Measurements from ENCODE around the gene HEPHL1.

HEPHL1 gene

DNA sequence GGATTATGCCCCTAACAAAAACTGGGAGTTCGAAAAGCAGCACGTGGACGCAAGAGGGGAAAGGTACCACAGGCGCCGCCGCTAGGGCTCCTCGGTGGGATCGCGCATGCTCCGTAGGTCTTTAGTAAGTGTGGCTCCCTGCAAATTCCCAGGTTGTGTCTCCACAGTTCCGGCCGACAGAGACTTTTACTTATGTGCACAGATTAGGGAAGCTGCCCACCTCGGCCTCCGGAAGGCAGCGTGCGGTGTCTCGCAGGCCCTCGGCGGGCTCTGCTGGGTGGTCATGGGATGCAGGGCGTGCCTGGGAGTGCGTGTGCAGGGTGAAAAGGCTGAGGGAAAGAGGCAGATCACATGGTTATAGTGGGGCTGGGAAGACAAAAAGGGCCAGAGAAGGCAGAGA, 67.8 kb downstream of the HEPHL1 start:
- no peaks in the 10 kb centered on the region for H3K9me3 ChIP-seq (ENCODE audit: insufficient read depth, low read length, severe bottlenecking)
- no peak for ATAC-seq (ENCODE audit: insufficient read depth, low read depth)

GRCh38 chr11:94089341-94089740, 68.2 kb downstream of the HEPHL1 start:
- TF ChIP-seq CTCF (IDR thresholded peaks at IDR 0.05; ENCODE audit: borderline replicate concordance, extremely low read depth, low read length, poor library complexity, severe bottlenecking): no peak
- no peak for TF ChIP-seq EZH2 (IDR thresholded peaks at IDR 0.05; ENCODE audit: borderline replicate concordance, low read depth, low read length, severe bottlenecking)
- no peaks in the 10 kb centered on the region for H3K36me3 ChIP-seq (ENCODE audit: insufficient read depth, low read length)
- DNase-seq (no peak), ATAC-seq (ENCODE audit: insufficient read depth, low read depth) (no peak)
- H3K9me3 ChIP-seq (ENCODE audit: insufficient read depth, low read length, severe bottlenecking): no peaks in the 10 kb centered on the region
- H3K79me2 ChIP-seq (ENCODE audit: insufficient read depth, low read length): no peaks in the 10 kb centered on the region
- no peak overlapping the region for H3K27ac ChIP-seq (ENCODE audit: low read length)
- H3K4me1 ChIP-seq (ENCODE audit: insufficient read depth, low read length): no peaks in the 10 kb centered on the region
- no peak overlapping the region for H3K4me2 ChIP-seq (ENCODE audit: insufficient read depth, low read length)
- H3K4me3 ChIP-seq (ENCODE audit: low read depth in 1 of 2, low read length in 2 of 2): no peak overlapping the region
- H4K20me1 ChIP-seq (ENCODE audit: insufficient read depth, low read length): no peaks in the 10 kb centered on the region
- H3K9ac ChIP-seq (ENCODE audit: low read depth, low read length): no peak overlapping the region
- no peak overlapping the region for H2AFZ ChIP-seq (ENCODE audit: low read depth, low read length)
- H3K27me3 ChIP-seq (ENCODE audit: insufficient read depth, low read length, poor library complexity): peaks cover 6% of the 10 kb centered on the region

More for the DNA sequence above, 67.8 kb downstream of the HEPHL1 start:
- no peaks in the 10 kb centered on the region for H3K36me3 ChIP-seq (ENCODE audit: insufficient read depth, low read length)
- H3K4me1 ChIP-seq (ENCODE audit: insufficient read depth, low read length): no peaks in the 10 kb centered on the region
- H3K9ac ChIP-seq (ENCODE audit: low read depth, low read length): no peak overlapping the region
- no peak for DNase-seq
- H3K27me3 ChIP-seq (ENCODE audit: insufficient read depth, low read length, poor library complexity): peaks cover 6% of the 10 kb centered on the region
- H3K4me2 ChIP-seq (ENCODE audit: insufficient read depth, low read length): no peak overlapping the region
- TF ChIP-seq CTCF (IDR thresholded peaks at IDR 0.05; ENCODE audit: borderline replicate concordance, extremely low read depth, low read length, poor library complexity, severe bottlenecking): no peak
- no peak for TF ChIP-seq EZH2 (IDR thresholded peaks at IDR 0.05; ENCODE audit: borderline replicate concordance, low read depth, low read length, severe bottlenecking)
- H3K27ac ChIP-seq (ENCODE audit: low read length): no peak overlapping the region
- H4K20me1 ChIP-seq (ENCODE audit: insufficient read depth, low read length): no peaks in the 10 kb centered on the region
- H3K4me3 ChIP-seq (ENCODE audit: low read depth in 1 of 2, low read length in 2 of 2): no peak overlapping the region
- no peaks in the 10 kb centered on the region for H3K79me2 ChIP-seq (ENCODE audit: insufficient read depth, low read length)
- no peak overlapping the region for H2AFZ ChIP-seq (ENCODE audit: low read depth, low read length)

DNA sequence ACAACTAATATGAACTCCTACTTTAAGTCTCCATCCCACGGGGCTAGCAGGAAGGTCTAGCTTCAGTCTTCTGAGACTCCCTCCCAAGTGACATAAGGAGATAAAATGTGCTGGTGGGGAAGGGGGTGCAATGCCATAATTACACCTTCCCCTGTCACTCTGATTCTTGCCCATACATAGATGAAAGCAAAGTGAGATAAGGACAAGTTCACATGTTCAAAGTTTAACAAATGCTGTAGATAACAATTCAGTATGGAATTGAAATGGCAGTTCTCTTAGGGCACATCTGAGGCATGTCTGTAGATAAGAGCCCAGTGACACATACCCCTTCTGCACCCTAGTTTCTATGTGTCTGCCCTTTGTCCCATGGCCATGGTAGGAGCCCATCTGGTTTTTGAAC, 69.2 kb downstream of the HEPHL1 start:
- Histone ChIP-seq H3K27me3 (ENCODE audit: insufficient read depth, low read length, poor library complexity) (peaks cover 6% of the 10 kb centered on the region), H3K4me3 (ENCODE audit: low read depth in 1 of 2, low read length in 2 of 2) (no peak overlapping the region), H3K9ac (ENCODE audit: low read depth, low read length) (no peak overlapping the region), H3K36me3 (ENCODE audit: insufficient read depth, low read length) (no peaks in the 10 kb centered on the region), H4K20me1 (ENCODE audit: insufficient read depth, low read length) (no peaks in the 10 kb centered on the region), H3K4me1 (ENCODE audit: insufficient read depth, low read length) (no peaks in the 10 kb centered on the region), H3K79me2 (ENCODE audit: insufficient read depth, low read length) (no peaks in the 10 kb centered on the region), H3K9me3 (ENCODE audit: insufficient read depth, low read length, severe bottlenecking) (no peaks in the 10 kb centered on the region), H3K4me2 (ENCODE audit: insufficient read depth, low read length) (no peak overlapping the region), H3K27ac (ENCODE audit: low read length) (no peak overlapping the region), H2AFZ (ENCODE audit: low read depth, low read length) (no peak overlapping the region)
- TF ChIP-seq CTCF (IDR thresholded peaks at IDR 0.05; ENCODE audit: borderline replicate concordance, extremely low read depth, low read length, poor library complexity, severe bottlenecking) (no peak), EZH2 (IDR thresholded peaks at IDR 0.05; ENCODE audit: borderline replicate concordance, low read depth, low read length, severe bottlenecking) (no peak)
- ATAC-seq (ENCODE audit: insufficient read depth, low read depth) (no peak), DNase-seq (no peak)

GRCh38 chr11:94091091-94091490, 69.9 kb downstream of the HEPHL1 start:
- Histone ChIP-seq H3K9ac (ENCODE audit: low read depth, low read length) (no peak overlapping the region), H3K79me2 (ENCODE audit: insufficient read depth, low read length) (no peaks in the 10 kb centered on the region), H3K27me3 (ENCODE audit: insufficient read depth, low read length, poor library complexity) (peaks cover 6% of the 10 kb centered on the region), H3K27ac (ENCODE audit: low read length) (no peak overlapping the region), H3K4me3 (ENCODE audit: low read depth in 1 of 2, low read length in 2 of 2) (no peak overlapping the region), H3K4me2 (ENCODE audit: insufficient read depth, low read length) (no peak overlapping the region), H3K4me1 (ENCODE audit: insufficient read depth, low read length) (no peaks in the 10 kb centered on the region), H3K9me3 (ENCODE audit: insufficient read depth, low read length, severe bottlenecking) (no peaks in the 10 kb centered on the region), H3K36me3 (ENCODE audit: insufficient read depth, low read length) (no peaks in the 10 kb centered on the region), H2AFZ (ENCODE audit: low read depth, low read length) (no peak overlapping the region), H4K20me1 (ENCODE audit: insufficient read depth, low read length) (no peaks in the 10 kb centered on the region)
- ATAC-seq (ENCODE audit: insufficient read depth, low read depth) (no peak), DNase-seq (no peak)
- TF ChIP-seq EZH2 (IDR thresholded peaks at IDR 0.05; ENCODE audit: borderline replicate concordance, low read depth, low read length, severe bottlenecking): no peak
- TF ChIP-seq CTCF (IDR thresholded peaks at IDR 0.05; ENCODE audit: borderline replicate concordance, extremely low read depth, low read length, poor library complexity, severe bottlenecking): no peak
